K562 (cell line): Measurements from ENCODE around the gene CRYAB. TPM values are rescaled to one million over a fixed set of nuclear protein-coding genes. Genes with fewer than 3 reads are reported as not detected.

Experiments used
- CTBP1 ChIP-seq: fragments of 450-650 bp; IDR thresholded peaks from 2 replicates; pipeline ENCODE4 v1.6.1; 2016; ENCODE audit warnings: borderline replicate concordance
- CXXC5 ChIP-seq: fragments of 250-450 bp; sonication (Bioruptor Pico); IDR thresholded peaks from 2 replicates; pipeline ENCODE4 v1.8.0; 2022; ENCODE audit warnings: inconsistent platforms, mild to moderate bottlenecking, moderate library complexity
- ERF ChIP-seq: fragments of 450-650 bp; formaldehyde crosslinking; IDR thresholded peaks from 2 replicates; pipeline ENCODE4 v1.4.0; 2020; ENCODE audit warnings: mild to moderate bottlenecking, mixed read lengths
- GATAD2A ChIP-seq: fragments of 450-650 bp; IDR thresholded peaks from 2 replicates; pipeline ENCODE4 v1.6.1; 2017
- HMGN3 ChIP-seq: IDR thresholded peaks from 2 replicates; pipeline ENCODE4 v1.6.1; 2011; ENCODE audit warnings: borderline replicate concordance, low read depth, mild to moderate bottlenecking, mixed read lengths, low read length; ENCODE audit not compliant: insufficient read length; ENCODE audit errors: extremely low read depth
- MTA3 ChIP-seq: fragments of 450-650 bp; formaldehyde crosslinking; IDR thresholded peaks from 2 replicates; pipeline ENCODE4 v1.6.1; 2017; ENCODE audit warnings: mild to moderate bottlenecking, borderline replicate concordance
- NCOA6 ChIP-seq: fragments of 450-650 bp; IDR thresholded peaks from 2 replicates; pipeline ENCODE4 v1.6.1; 2017; ENCODE audit warnings: mild to moderate bottlenecking
- NKRF ChIP-seq: fragments of 450-650 bp; IDR thresholded peaks from 2 replicates; pipeline ENCODE4 v1.6.1; 2016; ENCODE audit warnings: borderline replicate concordance
- NRF1 ChIP-seq, 2 experiments: fragments of 450-650 bp; IDR thresholded peaks in 1 of 2; conservative IDR thresholded peaks in 1 of 2; 2 replicates each; pipeline ENCODE4 v1.6.1; 2014; ENCODE audit warnings: mild to moderate bottlenecking in 2 of 2
- PHF21A ChIP-seq: fragments of 450-650 bp; IDR thresholded peaks from 2 replicates; pipeline ENCODE4 v1.6.1; 2017; ENCODE audit warnings: low read depth, borderline replicate concordance
- TCFL5 ChIP-seq: fragments of 250-450 bp; sonication (Bioruptor Pico); conservative IDR thresholded peaks from 2 replicates; pipeline ENCODE4 v1.6.1; 2021; ENCODE audit warnings: mild to moderate bottlenecking, moderate library complexity, matching md5 sums
- TGIF2 ChIP-seq: sonication (generic); formaldehyde crosslinking; IDR thresholded peaks from 2 replicates; pipeline ENCODE4 v1.8.1; 2022; ENCODE audit warnings: mild to moderate bottlenecking, missing genetic modification reagents, moderate library complexity
- ZBTB8A ChIP-seq: fragments of 450-650 bp; IDR thresholded peaks from 2 replicates; pipeline ENCODE4 v1.6.1; 2018; ENCODE audit warnings: mild to moderate bottlenecking, moderate library complexity; ENCODE audit not compliant: partially characterized antibody
- polyA plus RNA-seq, 8 experiments: library from polyadenylated mRNA; depleted of rRNA in 4 of 8; stranded (reverse) in 5 of 8; unstranded in 3 of 8; fragments of >200 nt; fragmentation: Nextera tagmentation in 2 of 8; fragmentation: Illumina TruSeq in 1 of 8; extraction: Ambion mirVana in 2 of 8; extraction: Trizol in 1 of 8; gene quantifications; 2 replicates each; pipeline versions ENCODE4 v1.2.1 to v1.2.3, GENCODE V29; 2011 to 2014; ENCODE audit warnings: inconsistent platforms in 1 of 8, missing spikeins in 1 of 8
- total RNA-seq, 7 experiments: library from RNA; depleted of rRNA in 6 of 7; stranded (reverse); fragments of >200 nt in 6 of 7; fragmentation: Illumina TruSeq in 2 of 7; extraction: Trizol in 2 of 7; gene quantifications; 2 replicates each; pipeline versions ENCODE4 v1.2.1 to v1.2.3, GENCODE V29; 2011 to 2021; ENCODE audit warnings: low replicate concordance in 1 of 7
- TF ChIP-seq, protein P1 (sequence below): fragments of 250-450 bp; sonication (Bioruptor Pico); IDR thresholded peaks from 2 replicates; pipeline ENCODE4 v1.5.0; 2021
- TF ChIP-seq, protein P2 (sequence below): fragments of 450-650 bp; IDR thresholded peaks from 2 replicates; pipeline ENCODE4 v1.6.1; 2016; ENCODE audit warnings: low read depth
- TF ChIP-seq, protein P3 (sequence below): fragments of 250-450 bp; sonication (Bioruptor Pico); IDR thresholded peaks from 2 replicates; pipeline ENCODE4 v1.5.0; 2021

Gene CRYAB
- total and polyA plus RNA-seq, 9 of the 15 experiments (the other 6 are each of a cell fraction or from before 2014, with no cell fraction given) = 0.83 to 7.5 (median 3.6) TPM

GRCh38 chr11:111870886-111871692 lies 40.5 kb downstream of the CRYAB start, which contains the start of gene ALG9 (continued):
- TF ChIP-seq, protein P1, sequence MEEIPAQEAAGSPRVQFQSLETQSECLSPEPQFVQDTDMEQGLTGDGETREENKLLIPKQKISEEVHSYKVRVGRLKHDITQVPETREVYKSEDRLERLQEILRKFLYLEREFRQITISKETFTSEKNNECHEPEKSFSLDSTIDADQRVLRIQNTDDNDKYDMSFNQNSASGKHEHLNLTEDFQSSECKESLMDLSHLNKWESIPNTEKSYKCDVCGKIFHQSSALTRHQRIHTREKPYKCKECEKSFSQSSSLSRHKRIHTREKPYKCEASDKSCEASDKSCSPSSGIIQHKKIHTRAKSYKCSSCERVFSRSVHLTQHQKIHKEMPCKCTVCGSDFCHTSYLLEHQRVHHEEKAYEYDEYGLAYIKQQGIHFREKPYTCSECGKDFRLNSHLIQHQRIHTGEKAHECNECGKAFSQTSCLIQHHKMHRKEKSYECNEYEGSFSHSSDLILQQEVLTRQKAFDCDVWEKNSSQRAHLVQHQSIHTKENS = no peak
- peak; percentile 57; the same call in 1 of the 2 replicates for TF ChIP-seq CTBP1
- TF ChIP-seq NCOA6 = no peak
- peak; percentile 99 for TF ChIP-seq MTA3
- peak; percentile 91 for TF ChIP-seq CXXC5
- peak; percentile 69 for TF ChIP-seq HMGN3
- TF ChIP-seq ZBTB8A = no peak
- peak; percentile 66; the same call in 1 of the 2 replicates for TF ChIP-seq PHF21A
- TF ChIP-seq ERF (CRISPR knock-in tag) = no peak
- TF ChIP-seq NRF1 (conservative IDR thresholded peaks at IDR 0.05 in 1 of 2, IDR thresholded peaks at IDR 0.05 in 1 of 2) = peak; percentile 87 to 88
- TF ChIP-seq, protein P2, sequence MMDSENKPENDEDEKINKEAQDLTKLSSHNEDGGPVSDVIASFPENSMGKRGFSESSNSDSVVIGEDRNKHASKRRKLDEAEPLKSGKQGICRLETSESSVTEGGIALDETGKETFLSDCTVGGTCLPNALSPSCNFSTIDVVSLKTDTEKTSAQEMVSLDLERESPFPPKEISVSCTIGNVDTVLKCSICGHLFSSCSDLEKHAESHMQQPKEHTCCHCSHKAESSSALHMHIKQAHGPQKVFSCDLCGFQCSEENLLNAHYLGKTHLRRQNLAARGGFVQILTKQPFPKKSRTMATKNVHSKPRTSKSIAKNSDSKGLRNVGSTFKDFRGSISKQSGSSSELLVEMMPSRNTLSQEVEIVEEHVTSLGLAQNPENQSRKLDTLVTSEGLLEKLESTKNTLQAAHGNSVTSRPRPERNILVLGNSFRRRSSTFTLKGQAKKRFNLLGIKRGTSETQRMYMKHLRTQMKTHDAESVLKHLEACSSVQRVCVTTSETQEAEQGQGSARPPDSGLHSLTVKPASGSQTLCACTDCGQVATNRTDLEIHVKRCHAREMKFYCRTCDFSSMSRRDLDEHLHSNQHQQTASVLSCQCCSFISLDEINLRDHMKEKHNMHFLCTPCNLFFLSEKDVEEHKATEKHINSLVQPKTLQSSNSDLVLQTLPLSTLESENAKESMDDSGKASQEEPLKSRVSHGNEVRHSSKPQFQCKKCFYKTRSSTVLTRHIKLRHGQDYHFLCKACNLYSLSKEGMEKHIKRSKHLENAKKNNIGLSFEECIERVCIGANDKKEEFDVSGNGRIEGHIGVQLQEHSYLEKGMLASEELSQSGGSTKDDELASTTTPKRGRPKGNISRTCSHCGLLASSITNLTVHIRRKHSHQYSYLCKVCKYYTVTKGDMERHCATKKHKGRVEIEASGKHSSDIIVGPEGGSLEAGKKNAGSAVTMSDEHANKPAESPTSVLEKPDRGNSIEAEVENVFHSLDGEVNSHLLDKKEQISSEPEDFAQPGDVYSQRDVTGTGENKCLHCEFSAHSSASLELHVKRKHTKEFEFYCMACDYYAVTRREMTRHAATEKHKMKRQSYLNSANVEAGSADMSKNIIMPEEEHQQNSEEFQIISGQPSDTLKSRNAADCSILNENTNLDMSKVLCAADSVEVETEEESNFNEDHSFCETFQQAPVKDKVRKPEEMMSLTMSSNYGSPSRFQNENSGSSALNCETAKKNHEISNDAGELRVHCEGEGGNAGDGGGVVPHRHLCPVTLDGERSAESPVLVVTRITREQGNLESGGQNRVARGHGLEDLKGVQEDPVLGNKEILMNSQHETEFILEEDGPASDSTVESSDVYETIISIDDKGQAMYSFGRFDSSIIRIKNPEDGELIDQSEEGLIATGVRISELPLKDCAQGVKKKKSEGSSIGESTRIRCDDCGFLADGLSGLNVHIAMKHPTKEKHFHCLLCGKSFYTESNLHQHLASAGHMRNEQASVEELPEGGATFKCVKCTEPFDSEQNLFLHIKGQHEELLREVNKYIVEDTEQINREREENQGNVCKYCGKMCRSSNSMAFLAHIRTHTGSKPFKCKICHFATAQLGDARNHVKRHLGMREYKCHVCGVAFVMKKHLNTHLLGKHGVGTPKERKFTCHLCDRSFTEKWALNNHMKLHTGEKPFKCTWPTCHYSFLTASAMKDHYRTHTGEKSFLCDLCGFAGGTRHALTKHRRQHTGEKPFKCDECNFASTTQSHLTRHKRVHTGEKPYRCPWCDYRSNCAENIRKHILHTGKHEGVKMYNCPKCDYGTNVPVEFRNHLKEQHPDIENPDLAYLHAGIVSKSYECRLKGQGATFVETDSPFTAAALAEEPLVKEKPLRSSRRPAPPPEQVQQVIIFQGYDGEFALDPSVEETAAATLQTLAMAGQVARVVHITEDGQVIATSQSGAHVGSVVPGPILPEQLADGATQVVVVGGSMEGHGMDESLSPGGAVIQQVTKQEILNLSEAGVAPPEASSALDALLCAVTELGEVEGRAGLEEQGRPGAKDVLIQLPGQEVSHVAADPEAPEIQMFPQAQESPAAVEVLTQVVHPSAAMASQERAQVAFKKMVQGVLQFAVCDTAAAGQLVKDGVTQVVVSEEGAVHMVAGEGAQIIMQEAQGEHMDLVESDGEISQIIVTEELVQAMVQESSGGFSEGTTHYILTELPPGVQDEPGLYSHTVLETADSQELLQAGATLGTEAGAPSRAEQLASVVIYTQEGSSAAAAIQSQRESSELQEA = peak; percentile 96
- TF ChIP-seq NKRF = peak; percentile 32; the same call in 1 of the 2 replicates
- 0 out of 2 replicates have a peak, but pooled peaks have one; percentile 12 for TF ChIP-seq GATAD2A
- TF ChIP-seq TGIF2 (CRISPR knock-in tag) = no peak
- TF ChIP-seq, protein P3, sequence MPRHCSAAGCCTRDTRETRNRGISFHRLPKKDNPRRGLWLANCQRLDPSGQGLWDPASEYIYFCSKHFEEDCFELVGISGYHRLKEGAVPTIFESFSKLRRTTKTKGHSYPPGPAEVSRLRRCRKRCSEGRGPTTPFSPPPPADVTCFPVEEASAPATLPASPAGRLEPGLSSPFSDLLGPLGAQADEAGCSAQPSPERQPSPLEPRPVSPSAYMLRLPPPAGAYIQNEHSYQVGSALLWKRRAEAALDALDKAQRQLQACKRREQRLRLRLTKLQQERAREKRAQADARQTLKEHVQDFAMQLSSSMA (CRISPR knock-in tag) = no peak
- TF ChIP-seq TCFL5 (CRISPR knock-in tag) = no peak
